T-helper 17 cell (primary cell): Measurements from ENCODE around the gene HNF1A. TPM values are rescaled to one million over a fixed set of nuclear protein-coding genes. Genes with fewer than 3 reads are reported as not detected.
"Not testable (repeated sequence)": the region's sequence is repeated elsewhere in the genome, so short reads cannot be mapped to it uniquely, and the experiment has no call there.

ENCODE experiments used
- ATAC-seq: fragments of 150-1000 bp; cut with Tn5 transposase; 2 replicates; pipeline ENCODE4 v1.10.0; 2021; ENCODE audit warnings: mild to moderate bottlenecking, moderate library complexity
- DNase-seq, 3 donors: peaks; one replicate each; pipeline versions ENCODE4 v3.0.0 to v3.0.0-alpha.2; 2020 to 2021
- H3K9me3 ChIP-seq: one replicate; pipeline ENCODE4 v1.7.0; 2013; ENCODE audit warnings: low read length, mild to moderate bottlenecking; ENCODE audit not compliant: control insufficient read depth, poor library complexity, severe bottlenecking
- H3K27ac Mint-ChIP-seq: one replicate; pipeline ENCODE4 v1.8.0; 2022; ENCODE audit warnings: mild to moderate bottlenecking, moderate library complexity, mixed read lengths
- H3K27me3 Mint-ChIP-seq: one replicate; pipeline ENCODE4 v1.8.0; 2022; ENCODE audit warnings: mixed read lengths
- H3K36me3 Mint-ChIP-seq: one replicate; pipeline ENCODE4 v1.8.0; 2022; ENCODE audit warnings: low read depth, mixed read lengths
- H3K4me1 Mint-ChIP-seq: one replicate; pipeline ENCODE4 v1.8.0; 2022; ENCODE audit warnings: mild to moderate bottlenecking, mixed read lengths
- H3K4me3 Mint-ChIP-seq: one replicate; pipeline ENCODE4 v1.8.0; 2022; ENCODE audit warnings: mild to moderate bottlenecking, moderate library complexity, mixed read lengths
- total RNA-seq, 4 donors: library from RNA in 2 of 4; stranded (reverse) in 2 of 4; gene quantifications; one replicate each; pipeline ENCODE4 v1.2.3 and lab custom pipeline; 2022 to 2026

Gene HNF1A
- total RNA-seq, 2 donors from 2014 or later, result not detected

- no peak for DNase-seq
- Mint-ChIP-seq H3K4me1 (peaks cover 3% of the 10 kb centered on the region), H3K27me3 (no peaks in the 10 kb centered on the region), H3K4me3 (no peak overlapping the region), H3K27ac (no peak overlapping the region), H3K36me3 (no peaks in the 10 kb centered on the region)
- ATAC-seq, result no peak
- no peaks in the 10 kb centered on the region for H3K9me3 ChIP-seq
These were observed 36.4 kb upstream of the HNF1A start for GRCh38 chr12:120941846-120942405.

DNA sequence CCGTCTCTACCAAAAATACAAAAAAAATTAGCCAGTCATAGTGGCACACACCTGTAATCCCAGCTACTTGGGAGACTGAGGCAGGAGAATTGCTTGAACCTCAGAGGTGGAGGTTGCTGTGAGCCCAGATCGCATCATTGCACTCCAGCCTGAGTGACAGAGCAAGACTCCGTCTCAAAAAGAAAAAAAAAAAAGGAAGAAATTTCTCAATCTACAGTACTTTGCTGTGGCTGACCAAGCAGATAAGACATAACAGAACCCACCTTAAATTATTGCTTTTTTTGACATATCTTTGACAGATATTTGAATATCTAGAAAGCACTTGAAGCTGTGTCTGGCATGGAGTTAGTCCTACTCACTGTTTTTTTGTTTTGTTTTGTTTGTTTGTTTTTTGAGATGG lies 34.9 kb upstream of the HNF1A start:
- peaks cover 3% of the 10 kb centered on the region for H3K4me1 Mint-ChIP-seq
- no peaks in the 10 kb centered on the region for H3K36me3 Mint-ChIP-seq
- no peak overlapping the region for H3K4me3 Mint-ChIP-seq
- H3K27me3 Mint-ChIP-seq, result no peaks in the 10 kb centered on the region
- no peak overlapping the region for H3K27ac Mint-ChIP-seq
- H3K9me3 ChIP-seq, result no peaks in the 10 kb centered on the region
- no peak for ATAC-seq
- DNase-seq, result no peak

GRCh38 chr12:120944645-120945217 lies 33.6 kb upstream of the HNF1A start:
- H3K4me1 Mint-ChIP-seq, result peaks cover 3% of the 10 kb centered on the region
- H3K27me3 Mint-ChIP-seq, result no peaks in the 10 kb centered on the region
- DNase-seq, result peak; percentile 26 to 48 (median 34)
- peak overlapping the region; percentile 52 for H3K4me3 Mint-ChIP-seq
- H3K9me3 ChIP-seq, result no peaks in the 10 kb centered on the region
- no peak overlapping the region for H3K27ac Mint-ChIP-seq
- H3K36me3 Mint-ChIP-seq, result no peaks in the 10 kb centered on the region
- peak; percentile 64 for ATAC-seq

GRCh38 chr12:120945516-120945915 lies 32.8 kb upstream of the HNF1A start:
- H3K27ac Mint-ChIP-seq, ATAC-seq: not testable (repeated sequence)

GRCh38 chr12:120950260-120950799 lies 28.0 kb upstream of the HNF1A start:
- H3K9me3 ChIP-seq, H3K27me3 Mint-ChIP-seq, H3K4me1 Mint-ChIP-seq, ATAC-seq, H3K27ac Mint-ChIP-seq, DNase-seq, H3K4me3 Mint-ChIP-seq, H3K36me3 Mint-ChIP-seq: not testable (repeated sequence)

More at GRCh38 chr12:120945516-120945915, 32.8 kb upstream of the HNF1A start:
- not testable (repeated sequence) for H3K27me3 Mint-ChIP-seq, H3K4me1 Mint-ChIP-seq, H3K9me3 ChIP-seq, H3K36me3 Mint-ChIP-seq, DNase-seq, H3K4me3 Mint-ChIP-seq

- Mint-ChIP-seq H3K27me3 (no peaks in the 10 kb centered on the region), H3K4me1 (no peaks in the 10 kb centered on the region), H3K36me3 (no peaks in the 10 kb centered on the region), H3K27ac (no peak overlapping the region), H3K4me3 (no peak overlapping the region)
- no peaks in the 10 kb centered on the region for H3K9me3 ChIP-seq
- DNase-seq (no peak), ATAC-seq (no peak)
These were observed 27.5 kb upstream of the HNF1A start for GRCh38 chr12:120950807-120951206.

DNA sequence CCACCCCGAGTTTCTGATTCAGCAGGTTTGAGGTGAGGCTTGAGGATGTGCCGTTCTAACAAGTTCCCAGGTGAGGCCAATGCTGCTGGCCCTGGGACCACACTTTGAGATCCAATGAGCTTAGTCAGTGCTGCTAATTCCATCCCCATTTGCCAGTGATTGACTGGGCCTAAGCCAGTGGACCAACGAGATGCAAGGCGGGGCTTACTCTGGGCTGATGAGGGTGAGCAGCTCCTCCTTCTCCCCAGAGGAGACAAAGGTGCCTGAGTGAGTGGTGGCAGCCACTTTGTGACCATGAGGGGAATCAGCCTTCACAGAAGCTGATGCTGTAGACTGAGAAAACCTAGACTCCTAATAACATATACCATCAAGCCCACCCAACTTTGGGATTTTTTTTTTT lies 23.1 kb upstream of the HNF1A start:
- H3K9me3 ChIP-seq, result no peaks in the 10 kb centered on the region
- Mint-ChIP-seq H3K27me3 (no peaks in the 10 kb centered on the region), H3K4me3 (no peak overlapping the region), H3K27ac (no peak overlapping the region), H3K36me3 (no peaks in the 10 kb centered on the region), H3K4me1 (peaks cover 4% of the 10 kb centered on the region)
- DNase-seq (no peak), ATAC-seq (no peak)

GRCh38 chr12:120956579-120957300 lies 21.6 kb upstream of the HNF1A start:
- ATAC-seq, result no peak
- Mint-ChIP-seq H3K4me3 (no peak overlapping the region), H3K27ac (no peak overlapping the region), H3K27me3 (no peaks in the 10 kb centered on the region), H3K4me1 (peaks cover 6% of the 10 kb centered on the region), H3K36me3 (no peaks in the 10 kb centered on the region)
- H3K9me3 ChIP-seq, result no peaks in the 10 kb centered on the region
- DNase-seq, result no peak

DNA sequence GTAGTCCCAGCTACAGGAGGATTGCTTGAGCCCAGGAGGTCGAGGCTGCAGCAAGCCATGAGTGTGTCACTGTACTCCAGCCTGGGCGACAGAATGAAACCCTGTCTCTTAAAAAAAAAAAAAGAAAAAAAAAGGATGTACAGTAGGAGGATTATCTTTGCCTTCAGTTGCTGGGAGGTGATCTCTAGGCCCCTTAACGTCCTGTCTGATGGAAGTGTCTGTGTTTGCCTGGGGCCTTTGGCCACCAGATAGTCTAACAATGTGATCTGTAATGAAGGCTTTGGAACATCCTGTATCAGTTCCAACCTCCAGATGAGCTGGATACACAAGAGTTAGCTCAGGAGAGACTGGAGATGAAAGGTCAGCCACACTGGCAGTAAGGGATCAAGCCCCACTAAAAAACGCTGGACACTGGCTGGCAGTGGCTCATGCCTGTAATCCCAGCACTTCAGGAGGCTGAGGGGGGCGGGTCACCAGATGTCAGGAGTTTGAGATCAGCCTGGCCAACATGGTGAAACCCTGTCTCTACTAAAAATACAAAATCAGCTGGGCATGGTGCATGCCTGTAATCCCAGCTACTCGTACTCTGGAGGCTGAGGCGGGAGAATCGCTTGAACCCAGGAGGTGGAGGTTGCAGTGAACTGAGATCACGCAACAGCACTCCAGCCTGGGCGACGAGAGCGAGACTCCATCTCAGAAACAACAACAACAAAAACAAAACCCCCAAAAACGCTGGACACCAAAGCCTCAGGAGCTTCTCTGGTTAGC lies 19.0 kb upstream of the HNF1A start:
- H3K4me3 Mint-ChIP-seq, result peak overlapping the region; percentile 77
- H3K27me3 Mint-ChIP-seq, result no peaks in the 10 kb centered on the region
- peaks cover 6% of the 10 kb centered on the region for H3K4me1 Mint-ChIP-seq
- ATAC-seq (no peak), DNase-seq (no peak)
- H3K9me3 ChIP-seq, result no peaks in the 10 kb centered on the region
- no peaks in the 10 kb centered on the region for H3K36me3 Mint-ChIP-seq
- peak overlapping the region; percentile 71 for H3K27ac Mint-ChIP-seq

- peaks cover 8% of the 10 kb centered on the region for H3K27me3 Mint-ChIP-seq
- ATAC-seq, result no peak
- H3K4me1 Mint-ChIP-seq, result peaks cover 6% of the 10 kb centered on the region
- DNase-seq, result no peak
- no peak overlapping the region for H3K4me3 Mint-ChIP-seq
- H3K27ac Mint-ChIP-seq, result no peak overlapping the region
- H3K36me3 Mint-ChIP-seq, result no peaks in the 10 kb centered on the region
- no peaks in the 10 kb centered on the region for H3K9me3 ChIP-seq
These were observed 17.7 kb upstream of the HNF1A start for GRCh38 chr12:120960657-120961056.

DNA sequence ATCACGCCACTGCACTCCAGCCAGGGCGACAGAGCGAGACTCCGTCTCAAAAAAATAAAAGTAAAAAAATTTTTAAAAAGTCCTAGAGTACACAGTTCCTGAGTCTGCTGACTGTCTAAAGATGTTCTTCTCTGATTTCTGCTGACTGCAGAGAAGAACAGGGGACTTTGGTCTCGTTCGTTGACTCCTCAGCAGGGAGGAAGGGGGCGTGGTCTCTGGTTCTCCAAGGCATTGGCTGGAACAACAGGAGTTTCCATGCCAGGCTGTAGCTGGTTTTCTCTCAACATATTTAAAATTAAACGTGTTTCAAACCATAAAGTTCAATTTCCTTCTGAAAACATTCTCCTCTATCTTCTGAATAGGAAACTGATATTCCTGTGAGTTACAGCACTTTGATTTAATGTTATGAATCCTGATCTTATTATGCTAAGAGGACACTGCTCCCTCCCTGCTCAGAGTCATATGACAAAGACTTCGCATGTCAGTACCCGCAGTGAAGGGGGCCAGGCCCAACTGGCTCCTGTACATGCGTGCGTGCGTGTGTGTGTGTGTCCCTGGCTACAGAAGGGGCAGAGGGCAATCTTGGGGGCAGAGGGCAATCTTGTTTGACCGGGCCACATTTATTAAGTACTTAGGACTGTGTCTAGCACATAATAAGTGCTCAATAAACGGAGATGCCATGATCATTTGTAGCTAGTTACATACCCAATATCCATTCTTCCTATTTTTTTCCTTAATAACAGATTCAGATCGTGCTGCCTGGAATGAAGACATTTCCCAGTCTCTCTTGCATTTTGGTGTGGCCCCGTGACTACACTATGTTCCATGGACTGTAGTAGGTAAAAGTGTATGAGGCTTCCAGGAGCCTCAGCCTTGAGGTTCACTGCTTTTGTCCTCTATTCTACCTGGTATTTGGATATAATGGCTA lies 16.5 kb upstream of the HNF1A start:
- no peaks in the 10 kb centered on the region for H3K9me3 ChIP-seq
- no peak overlapping the region for H3K4me3 Mint-ChIP-seq
- no peaks in the 10 kb centered on the region for H3K36me3 Mint-ChIP-seq
- H3K27ac Mint-ChIP-seq, result no peak overlapping the region
- peaks cover 6% of the 10 kb centered on the region for H3K4me1 Mint-ChIP-seq
- no peak for ATAC-seq
- peaks cover 10% of the 10 kb centered on the region for H3K27me3 Mint-ChIP-seq
- no peak for DNase-seq

- Mint-ChIP-seq H3K27me3 (peaks cover 10% of the 10 kb centered on the region), H3K36me3 (no peaks in the 10 kb centered on the region), H3K27ac (no peak overlapping the region), H3K4me1 (peaks cover 6% of the 10 kb centered on the region), H3K4me3 (no peak overlapping the region)
- no peak for ATAC-seq
- H3K9me3 ChIP-seq, result no peaks in the 10 kb centered on the region
- DNase-seq, result no peak
These were observed 15.8 kb upstream of the HNF1A start for GRCh38 chr12:120962532-120963020.
